HG02840 (cell line): ENCODE measurements around the gene SHB.

Experiments
- ATAC-seq: cut with Tn5 transposase; IDR thresholded peaks from one replicate; pipeline ENCODE4 v1.9.1; 2021; ENCODE audit warnings: mild to moderate bottlenecking, moderate library complexity, moderate number of reproducible peaks; ENCODE audit not compliant: unreplicated experiment, low FRiP score

The SHB gene

DNA sequence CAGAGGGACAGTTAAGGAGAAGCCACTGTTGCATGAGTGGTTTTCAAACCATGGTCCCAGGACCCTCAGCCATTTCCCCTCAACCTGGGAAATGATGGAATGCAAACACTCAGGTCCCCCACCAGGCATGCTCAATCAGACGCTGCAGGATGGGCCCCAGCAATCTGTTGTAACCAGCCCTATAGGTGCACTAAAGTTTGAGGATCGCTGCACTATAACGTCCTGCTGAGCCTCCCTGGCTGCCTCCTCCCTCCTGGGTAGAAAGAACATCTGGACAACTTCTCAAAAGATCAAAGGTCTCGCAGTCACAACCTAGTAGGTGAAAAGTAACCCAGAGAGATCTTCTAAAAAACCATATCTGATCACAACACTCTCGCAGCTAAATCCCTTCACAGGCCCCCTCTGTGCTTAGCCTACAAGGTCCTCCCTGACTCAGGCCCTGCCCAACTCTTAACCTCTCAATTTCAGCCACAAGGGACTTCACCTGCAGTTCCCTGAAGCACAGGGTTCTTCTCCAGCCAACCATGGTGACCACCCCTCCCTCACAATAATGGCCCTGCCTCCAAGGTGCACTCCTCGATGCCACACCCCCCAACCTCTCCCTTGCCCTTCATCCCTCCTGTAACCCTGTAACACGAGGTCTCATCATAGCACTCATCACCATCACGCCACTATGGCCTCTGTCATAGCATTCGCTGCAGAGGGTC, 3.5 kb downstream of the SHB start:
- ATAC-seq, result no peak

GRCh38 chr9:38064842-38065368, 4.1 kb downstream of the SHB start:
- no peak for ATAC-seq

DNA sequence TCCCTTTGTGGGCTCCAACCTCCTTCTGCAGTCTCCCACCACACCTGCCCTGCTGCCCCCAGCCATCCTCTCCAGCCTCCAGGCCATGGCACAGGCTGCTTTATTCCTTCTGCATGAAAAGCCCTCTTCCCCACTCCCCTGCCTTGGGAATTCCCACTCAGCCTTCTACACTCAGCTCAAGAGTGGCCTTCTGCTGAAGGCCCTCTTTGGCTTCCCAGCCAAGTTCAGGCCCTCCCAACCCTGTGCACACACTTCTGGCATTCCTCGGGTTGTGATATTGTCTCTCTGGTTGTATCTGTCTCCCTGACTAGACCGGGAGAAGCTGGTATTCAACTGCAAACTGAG, 5.7 kb downstream of the SHB start:
- no peak for ATAC-seq

GRCh38 chr9:38062498-38063362, 6.3 kb downstream of the SHB start:
- no peak for ATAC-seq

- no peak for ATAC-seq
These were observed 6.9 kb downstream of the SHB start for GRCh38 chr9:38062106-38062497.

DNA sequence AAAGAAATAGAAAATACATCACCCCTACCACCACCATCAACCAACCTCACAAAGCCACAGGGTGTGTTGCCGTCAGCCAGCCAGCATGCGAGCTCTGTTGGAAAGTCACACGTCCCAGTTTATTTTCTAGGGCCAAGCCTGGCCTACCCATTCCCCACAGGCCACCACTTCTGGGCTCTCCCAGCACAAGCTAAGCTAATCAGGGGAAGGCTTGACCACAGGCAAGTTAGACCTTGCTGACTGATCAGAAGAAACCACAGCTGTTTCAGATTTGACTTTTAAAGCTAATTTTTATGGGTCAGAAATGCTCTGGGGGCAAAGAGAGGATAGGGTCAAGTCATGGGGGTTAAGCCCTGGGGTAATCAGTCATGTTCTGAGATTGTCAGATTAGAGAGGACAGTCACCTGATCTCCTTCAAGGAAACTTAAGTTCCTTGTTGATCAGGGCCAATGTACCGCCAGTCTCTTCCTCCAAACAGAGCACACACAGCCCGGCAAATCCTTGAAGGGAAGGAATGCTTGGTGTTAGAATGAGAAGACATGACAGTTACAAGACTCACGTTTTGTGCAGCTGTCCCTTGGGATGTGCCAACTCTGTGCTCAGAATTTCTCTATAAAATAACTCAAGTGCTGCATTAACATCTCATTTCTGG, 7.6 kb downstream of the SHB start:
- ATAC-seq, result no peak

GRCh38 chr9:38060681-38061080, 8.3 kb downstream of the SHB start:
- ATAC-seq, result no peak

- ATAC-seq, result no peak
These were observed 9.6 kb downstream of the SHB start for GRCh38 chr9:38059233-38059936.

DNA sequence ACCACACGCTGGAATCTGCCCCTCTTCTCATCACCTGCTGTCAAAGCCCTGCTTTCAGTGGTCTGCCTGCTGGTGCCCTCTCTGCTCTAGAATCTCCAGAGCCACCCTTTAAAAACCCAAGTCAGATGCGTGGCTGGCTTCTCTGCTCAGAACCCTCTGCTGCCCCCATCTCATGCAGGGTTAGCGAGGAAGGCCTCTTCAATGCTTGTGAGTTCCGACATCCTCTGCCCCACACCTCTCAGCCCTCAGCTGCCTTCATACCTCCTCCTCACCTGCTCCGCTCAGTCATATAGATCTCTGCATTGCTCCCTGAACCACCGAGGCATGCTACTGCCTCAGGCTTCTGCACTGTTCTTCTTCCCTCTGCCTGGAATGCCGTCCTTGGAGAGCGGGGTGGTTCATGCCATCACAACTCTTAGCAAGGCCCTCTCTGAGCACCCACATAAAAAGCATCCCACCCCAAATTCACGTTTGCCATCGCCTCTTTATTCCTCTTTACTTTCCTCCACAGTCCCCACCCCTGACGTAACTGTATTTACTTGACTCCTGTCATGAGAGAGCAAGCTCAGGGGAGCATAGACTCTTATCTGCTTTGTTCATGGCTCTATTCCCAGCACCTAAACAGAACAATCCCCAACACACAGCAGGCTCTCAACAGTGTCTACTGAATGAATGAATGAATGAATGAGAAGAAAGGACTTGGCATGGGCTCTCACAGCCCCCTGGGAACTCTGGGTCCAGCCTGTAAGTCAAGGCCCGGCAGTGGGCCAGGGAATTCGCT, 10.4 kb downstream of the SHB start:
- no peak for ATAC-seq

DNA sequence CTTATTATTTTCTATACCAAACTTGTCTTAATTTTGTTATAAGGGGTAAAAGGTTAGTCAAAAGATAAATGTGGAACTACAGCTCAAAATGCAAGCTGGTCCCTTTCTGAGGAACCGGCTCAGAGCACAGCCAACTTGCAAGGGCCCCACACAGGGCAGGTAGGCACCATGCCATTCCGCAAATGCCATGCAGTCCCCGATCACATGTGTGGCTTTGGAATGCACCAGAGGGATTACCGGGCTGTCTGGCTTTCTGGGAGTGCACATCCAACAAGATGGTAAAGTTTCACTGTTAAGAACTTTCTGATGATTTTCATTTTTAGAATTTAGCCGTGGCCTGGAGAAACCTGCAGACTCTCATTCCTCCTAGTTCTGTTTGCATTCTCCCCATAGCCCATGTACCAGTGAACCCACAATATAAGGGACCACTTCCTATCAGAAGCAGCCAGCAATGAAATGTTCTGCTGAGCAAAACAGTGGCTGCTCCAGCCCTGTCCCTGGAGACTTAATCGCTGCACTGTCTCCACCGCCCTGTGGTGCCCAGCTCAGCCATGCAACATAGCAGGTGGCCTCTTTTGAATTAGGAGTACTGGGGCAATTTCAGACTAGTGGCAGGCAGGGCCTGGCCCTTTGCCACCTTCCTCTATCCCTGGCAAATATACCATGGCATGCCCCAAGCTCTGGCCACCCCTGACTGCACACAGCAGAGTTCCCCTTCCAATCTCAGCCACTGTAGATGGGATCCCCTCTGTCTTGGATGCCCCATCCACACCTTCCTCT, 11.4 kb downstream of the SHB start:
- ATAC-seq, result no peak

DNA sequence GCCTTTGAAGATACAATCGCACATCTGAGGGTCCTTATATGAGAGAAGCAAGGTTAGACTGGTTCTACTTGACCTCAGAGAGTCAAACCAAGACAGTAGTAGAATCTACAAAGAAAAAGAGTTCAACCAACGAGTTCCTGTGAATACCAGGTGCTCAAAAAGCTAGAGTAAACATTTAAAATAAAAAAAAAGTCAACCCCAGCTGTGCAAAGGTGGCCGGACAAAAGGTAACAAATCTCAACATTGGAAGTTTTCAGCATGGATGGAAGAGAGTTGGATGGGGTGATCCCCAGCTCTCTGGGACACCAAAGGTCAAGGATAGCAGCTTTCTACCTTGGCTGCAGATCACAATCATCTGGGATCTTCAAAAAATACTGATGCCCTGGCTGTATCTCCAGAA, 14.4 kb downstream of the SHB start:
- no peak for ATAC-seq

GRCh38 chr9:38053697-38054461, 15.1 kb downstream of the SHB start:
- ATAC-seq, result no peak

GRCh38 chr9:38051780-38052546, 17.1 kb downstream of the SHB start:
- ATAC-seq, result no peak

DNA sequence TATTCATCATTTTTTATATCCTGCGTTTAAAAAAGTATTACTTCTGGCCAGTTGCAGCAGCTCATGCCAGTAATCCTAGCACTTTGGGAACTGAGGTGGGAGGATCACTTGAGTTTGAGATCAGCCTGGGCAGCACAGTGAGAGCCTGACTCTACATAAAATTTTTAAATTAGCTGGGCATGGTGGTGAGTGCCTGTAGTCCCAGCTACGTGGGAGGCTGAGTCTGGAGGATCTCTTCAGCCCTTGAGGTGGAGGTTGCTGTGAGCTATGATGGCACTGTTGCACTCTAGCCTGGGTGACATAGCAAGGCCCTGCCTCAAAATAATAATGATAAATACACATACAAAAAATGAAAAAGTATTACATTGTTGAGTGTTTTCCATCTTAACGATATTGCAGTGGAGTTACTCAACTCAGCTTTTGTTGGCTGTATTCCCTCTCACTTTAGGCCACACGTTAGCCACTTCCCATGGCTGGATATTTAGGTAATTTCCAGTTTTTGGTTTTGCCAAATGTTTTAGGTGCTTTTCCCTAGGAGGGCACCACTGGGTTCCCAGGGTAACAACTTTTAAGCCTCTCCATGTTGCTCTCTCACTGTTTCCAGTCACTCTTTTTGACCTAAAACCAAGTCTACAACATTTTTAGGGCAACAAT, 20.6 kb downstream of the SHB start:
- no peak for ATAC-seq

GRCh38 chr9:38047301-38048251, 21.5 kb downstream of the SHB start:
- ATAC-seq, result no peak

- ATAC-seq, result no peak
These were observed 22.2 kb downstream of the SHB start for GRCh38 chr9:38046661-38047300.
